NCI-H345 treated with DMSO at 0.1 percent for 48 hours (cell line): ENCODE results near the gene SPATS1.
"Not testable (repeated sequence)": the region's sequence is repeated elsewhere in the genome, so short reads cannot be mapped to it uniquely, and the experiment has no call there.

ENCODE experiments used
- DNase-seq: peaks from one replicate; lab custom pipeline; 2025; ENCODE audit not compliant: unreplicated experiment; lab: John Stamatoyannopoulos, UW

Gene SPATS1

GRCh38 chr6:44339763-44340625 is 2.5 kb upstream of the SPATS1 start:
- no peak for DNase-seq

- DNase-seq: no peak
Observed at GRCh38 chr6:44341095-44341890, 1.2 kb upstream of the SPATS1 start.

GRCh38 chr6:44342052-44342451 is 398 bp upstream of the SPATS1 start:
- no peak for DNase-seq

GRCh38 chr6:44346818-44347217 is 4.4 kb downstream of the SPATS1 start:
- DNase-seq: not testable (repeated sequence)

GRCh38 chr6:44349904-44350649 is 7.6 kb downstream of the SPATS1 start:
- no peak for DNase-seq

- not testable (repeated sequence) for DNase-seq
Observed at GRCh38 chr6:44350650-44350994, 8.2 kb downstream of the SPATS1 start.

- DNase-seq: no peak
Observed at GRCh38 chr6:44352259-44352658, 9.8 kb downstream of the SPATS1 start.

- no peak for DNase-seq
Observed at GRCh38 chr6:44353336-44353735, 10.9 kb downstream of the SPATS1 start.

- DNase-seq: no peak
Observed at GRCh38 chr6:44355640-44356039, 13.2 kb downstream of the SPATS1 start.

GRCh38 chr6:44356487-44356886 is 14.0 kb downstream of the SPATS1 start:
- no peak for DNase-seq

- DNase-seq: no peak
Observed at GRCh38 chr6:44359973-44360372, 17.5 kb downstream of the SPATS1 start.

GRCh38 chr6:44361947-44362346 is 19.5 kb downstream of the SPATS1 start:
- no peak for DNase-seq

- DNase-seq: no peak
Observed at GRCh38 chr6:44363377-44363926, 21.0 kb downstream of the SPATS1 start.

GRCh38 chr6:44366781-44367180 is 24.3 kb downstream of the SPATS1 start:
- DNase-seq: no peak

- no peak for DNase-seq
Observed at GRCh38 chr6:44367681-44368080, 25.2 kb downstream of the SPATS1 start.

GRCh38 chr6:44373051-44373450 is 30.6 kb downstream of the SPATS1 start:
- no peak for DNase-seq

- DNase-seq: no peak
Observed at GRCh38 chr6:44373787-44374186, 31.3 kb downstream of the SPATS1 start.

- DNase-seq: no peak
Observed at GRCh38 chr6:44375071-44375470, 32.6 kb downstream of the SPATS1 start.

- no peak for DNase-seq
Observed at GRCh38 chr6:44377484-44377883, 35.0 kb downstream of the SPATS1 start.

- no peak for DNase-seq
Observed at GRCh38 chr6:44377971-44378370, 35.5 kb downstream of the SPATS1 start.

- no peak for DNase-seq
Observed at GRCh38 chr6:44381739-44382138, 39.3 kb downstream of the SPATS1 start.
